Ecto neural progenitor cell (in vitro differentiated cells): ENCODE data around the gene BET1.

Experiments
- DNase-seq: peaks from one replicate; pipeline ENCODE4 v3.0.0-alpha.2; 2018; ENCODE audit warnings: low spot score

Gene BET1

DNA sequence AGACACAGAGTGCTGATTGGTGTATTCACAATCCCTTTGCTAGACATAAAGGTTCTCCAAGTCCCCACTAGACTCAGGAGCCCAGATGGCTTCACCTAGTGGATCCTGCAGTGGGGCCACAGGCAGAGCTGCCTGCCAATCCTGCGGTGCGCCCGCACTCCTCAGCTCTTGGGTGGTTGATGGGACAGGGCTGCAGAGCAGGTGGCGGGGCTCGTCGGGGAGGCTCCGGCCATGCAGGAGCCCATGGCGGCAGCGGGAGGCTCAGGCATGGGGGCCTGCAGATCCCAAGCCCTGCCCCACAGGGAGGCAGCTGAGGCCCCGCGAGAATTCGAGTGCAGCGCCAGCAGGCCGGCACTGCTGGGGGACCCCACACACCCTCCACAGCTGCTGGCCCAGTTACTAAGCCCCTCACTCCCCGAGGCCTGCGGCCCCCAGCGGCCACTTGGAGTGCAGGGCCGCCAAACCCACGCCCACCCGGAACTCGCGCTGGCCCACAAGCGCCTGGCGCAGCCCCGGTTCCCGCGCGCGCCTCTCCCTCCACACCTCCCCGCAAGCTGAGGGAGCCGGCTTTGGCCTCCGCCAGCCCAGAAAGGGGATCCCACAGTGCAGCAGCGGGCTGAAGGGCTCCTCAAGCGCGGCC, 7.7 kb upstream of the BET1 start:
- DNase-seq, result no peak

- no peak for DNase-seq
Observed at GRCh38 chr7:94008537-94008936, 4.4 kb upstream of the BET1 start.

GRCh38 chr7:94005753-94006152, 1.6 kb upstream of the BET1 start:
- DNase-seq, result no peak

DNA sequence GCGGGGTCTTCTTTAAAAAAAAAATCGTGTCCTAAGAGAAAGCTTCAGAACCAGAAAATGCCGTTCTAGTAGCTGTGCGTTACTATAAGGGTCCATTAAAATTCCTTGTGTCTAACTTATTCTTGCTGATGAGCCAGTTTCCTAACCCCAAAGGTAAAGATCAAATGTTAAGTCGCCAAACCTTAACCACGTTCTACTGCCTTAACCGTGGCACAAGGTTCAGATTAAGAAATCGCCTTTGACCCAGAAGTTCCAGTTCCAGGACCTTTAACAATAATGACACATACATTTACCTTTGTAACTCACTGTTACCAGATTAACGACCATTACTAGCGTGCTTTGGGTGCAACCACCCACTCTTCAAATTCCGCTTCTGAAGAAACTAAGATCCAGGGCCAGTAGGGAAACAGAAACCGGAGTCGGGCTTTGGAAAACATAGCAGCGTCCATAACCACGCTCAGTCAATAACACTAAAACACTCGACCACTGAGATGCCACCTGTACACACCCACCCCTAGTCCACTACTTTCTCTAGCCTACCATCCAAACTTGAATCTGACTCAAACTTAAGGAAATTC, 620 bp downstream of the BET1 start:
- no peak for DNase-seq

- DNase-seq, result no peak
Observed at GRCh38 chr7:94001396-94001795, 2.8 kb downstream of the BET1 start.

DNA sequence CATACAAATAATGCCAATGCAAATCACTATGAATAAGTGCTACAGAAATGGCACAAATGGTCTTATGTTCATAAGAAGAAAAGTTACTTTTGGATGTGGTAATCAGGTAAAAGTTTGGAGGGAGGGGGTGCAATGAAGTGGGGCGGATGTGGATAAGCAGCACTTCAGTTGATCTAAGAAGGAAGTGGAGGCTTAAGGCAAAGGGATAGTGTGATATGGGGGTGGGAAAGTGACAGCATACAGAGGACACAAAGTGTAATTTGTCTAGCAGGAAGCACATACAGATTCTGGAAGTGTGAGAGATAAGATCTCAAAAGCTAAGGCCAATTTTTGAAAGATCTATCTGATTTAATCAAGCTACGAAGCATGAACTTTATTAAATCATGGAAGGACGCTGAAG, 6.3 kb downstream of the BET1 start:
- no peak for DNase-seq

GRCh38 chr7:93992421-93993110, 11.6 kb downstream of the BET1 start:
- no peak for DNase-seq

DNA sequence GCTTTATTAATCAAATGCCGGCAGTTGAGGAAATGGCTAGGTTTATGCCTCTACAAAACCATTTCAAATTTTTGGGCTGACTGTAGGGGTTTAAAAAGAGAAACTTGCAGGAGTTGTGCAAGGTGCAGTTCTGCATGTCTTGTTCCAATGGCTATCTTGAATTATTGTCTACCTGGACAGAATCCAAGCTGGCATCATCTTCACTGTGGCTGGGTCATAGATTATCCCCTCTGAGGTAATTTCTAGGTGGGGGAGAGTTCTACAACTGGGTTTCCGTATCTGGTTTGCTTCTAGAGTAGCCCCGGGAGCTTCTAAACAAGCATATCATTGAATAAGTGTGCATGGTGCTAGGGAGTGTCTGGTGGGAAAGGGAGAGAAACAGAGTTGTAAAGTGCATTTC, 16.9 kb downstream of the BET1 start:
- no peak for DNase-seq

DNA sequence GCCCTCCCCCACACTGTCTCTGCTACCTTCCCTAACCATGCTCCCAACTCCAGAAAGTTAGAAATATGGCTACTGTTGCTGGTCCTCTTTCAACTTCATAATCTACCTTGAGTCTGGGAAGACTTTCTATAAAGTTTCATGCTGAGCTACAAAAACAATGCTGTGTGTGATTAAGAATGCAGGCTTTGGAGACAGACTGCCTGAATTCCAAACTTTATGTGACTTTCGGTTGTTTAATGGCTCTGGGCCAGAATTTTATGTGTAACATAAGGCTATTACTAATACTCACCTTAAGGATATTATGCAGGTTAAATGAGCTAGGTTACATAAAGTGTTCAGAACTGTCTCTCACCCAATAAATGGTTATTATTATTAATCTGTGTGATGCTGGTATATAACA, 19.1 kb downstream of the BET1 start:
- no peak for DNase-seq

DNA sequence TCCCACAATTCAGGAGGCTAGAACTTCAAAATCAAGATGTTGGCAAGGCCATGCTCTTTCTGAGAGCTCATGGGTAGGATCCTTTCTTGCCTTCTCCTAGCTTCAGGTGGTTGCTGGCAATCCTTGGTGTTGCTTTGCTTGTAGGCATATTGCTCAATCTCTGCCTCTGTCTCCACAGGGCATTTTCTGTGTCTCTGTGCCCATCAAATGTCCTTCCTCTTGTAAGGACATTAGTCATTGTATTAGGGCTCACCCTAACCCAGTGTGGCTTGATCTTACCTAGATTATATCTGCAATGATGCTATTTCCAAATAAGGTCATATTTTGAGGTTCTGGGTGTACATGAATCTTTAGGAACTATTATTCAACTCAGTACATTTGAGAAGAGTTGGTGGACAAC, 20.1 kb downstream of the BET1 start:
- no peak for DNase-seq

- DNase-seq, result no peak
Observed at GRCh38 chr7:93981480-93981874, 22.7 kb downstream of the BET1 start.

- DNase-seq, result no peak
Observed at GRCh38 chr7:93980744-93981479, 23.2 kb downstream of the BET1 start.

- DNase-seq, result no peak
Observed at GRCh38 chr7:93977211-93977950, 26.8 kb downstream of the BET1 start.

DNA sequence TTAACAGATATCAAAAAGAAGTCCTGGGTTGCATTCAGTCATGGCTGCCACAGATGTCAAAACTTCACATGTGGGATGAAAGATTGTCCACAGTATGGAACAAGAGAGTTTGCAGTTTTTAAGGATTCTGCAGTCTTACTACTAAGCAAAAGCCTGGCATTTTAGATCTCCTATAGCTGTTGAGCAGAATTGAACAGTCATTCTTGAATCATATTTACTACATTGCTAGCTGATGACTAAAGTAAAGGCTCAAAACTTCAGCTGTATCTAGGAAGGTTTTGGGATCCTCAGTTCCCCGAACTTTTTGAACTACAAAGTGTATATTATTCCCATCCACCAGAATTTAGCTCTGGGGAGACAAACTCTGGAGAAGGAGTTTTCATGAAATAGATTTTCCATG, 31.0 kb downstream of the BET1 start:
- DNase-seq, result no peak

- no peak for DNase-seq
Observed at GRCh38 chr7:93972029-93972725, 32.0 kb downstream of the BET1 start.

DNA sequence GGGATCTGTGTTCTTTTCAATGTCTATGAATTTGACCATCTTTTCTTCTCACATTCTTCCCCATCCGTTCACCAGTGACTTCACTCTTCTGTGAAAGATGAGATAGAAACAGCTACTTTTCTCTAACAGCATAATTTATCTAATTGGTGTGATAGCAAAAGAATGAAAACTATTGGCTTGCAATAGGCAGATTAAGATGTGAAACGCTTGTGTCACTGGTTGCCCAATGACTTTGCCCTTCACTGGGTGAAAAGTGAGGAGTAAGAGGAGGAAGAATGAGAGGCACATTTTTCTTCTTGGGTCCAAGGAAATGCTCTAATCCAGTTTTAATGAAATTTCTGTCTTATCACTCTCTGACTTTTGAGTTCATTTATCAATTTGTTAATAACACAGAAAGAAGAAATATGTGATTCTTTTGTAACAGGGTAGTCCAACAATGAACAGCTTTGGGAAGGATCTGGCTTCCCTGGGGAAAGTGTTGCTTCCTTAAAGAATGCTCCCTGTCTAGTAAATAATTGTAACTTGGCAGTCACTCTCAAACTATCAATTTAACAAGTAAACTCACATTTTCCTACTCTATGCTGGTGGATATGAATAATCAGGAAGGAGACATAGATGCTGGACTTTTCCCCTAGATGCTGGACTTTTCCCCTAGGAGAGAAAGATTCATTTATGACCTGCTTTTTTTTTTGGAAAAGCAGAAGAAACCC, 35.1 kb downstream of the BET1 start:
- DNase-seq, result no peak

DNA sequence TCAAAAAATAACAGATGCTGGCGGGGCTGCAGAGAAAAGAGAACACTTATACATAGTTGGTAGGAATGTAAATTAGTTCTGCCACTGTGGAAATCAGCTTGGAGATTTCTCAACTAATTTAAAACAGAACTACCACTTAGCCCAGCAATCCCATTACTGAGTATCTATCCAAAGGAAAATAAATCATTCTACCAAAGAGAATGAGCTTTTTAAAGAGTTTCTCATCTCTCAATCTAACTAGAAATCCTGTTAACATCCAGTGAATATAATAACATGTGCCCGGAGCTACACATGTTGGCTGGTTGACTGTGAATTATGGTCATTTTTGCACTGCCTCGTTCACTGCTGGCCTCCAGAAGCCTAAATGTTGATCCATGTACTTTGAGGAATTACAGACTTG, 39.3 kb downstream of the BET1 start:
- no peak for DNase-seq

DNA sequence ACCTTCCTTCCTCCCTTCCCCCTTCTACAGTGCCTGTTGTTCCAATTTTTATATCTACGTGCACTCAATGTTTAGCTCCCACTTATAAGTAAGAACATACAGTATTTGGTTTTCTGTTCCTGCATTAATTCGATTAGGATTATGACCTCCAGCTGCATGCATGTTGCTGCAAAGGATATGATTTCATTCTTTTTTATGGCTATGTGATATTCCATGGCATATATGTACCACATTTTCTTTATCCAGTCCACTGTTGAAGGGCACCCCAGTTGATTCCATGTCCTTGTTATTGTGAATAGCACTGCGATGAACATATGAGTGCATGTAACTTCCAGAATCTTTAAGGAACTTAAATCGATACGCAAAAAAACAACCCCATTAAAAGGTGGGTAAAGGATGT, 39.9 kb downstream of the BET1 start:
- no peak for DNase-seq

GRCh38 chr7:93960986-93961385, 43.2 kb downstream of the BET1 start:
- no peak for DNase-seq

DNA sequence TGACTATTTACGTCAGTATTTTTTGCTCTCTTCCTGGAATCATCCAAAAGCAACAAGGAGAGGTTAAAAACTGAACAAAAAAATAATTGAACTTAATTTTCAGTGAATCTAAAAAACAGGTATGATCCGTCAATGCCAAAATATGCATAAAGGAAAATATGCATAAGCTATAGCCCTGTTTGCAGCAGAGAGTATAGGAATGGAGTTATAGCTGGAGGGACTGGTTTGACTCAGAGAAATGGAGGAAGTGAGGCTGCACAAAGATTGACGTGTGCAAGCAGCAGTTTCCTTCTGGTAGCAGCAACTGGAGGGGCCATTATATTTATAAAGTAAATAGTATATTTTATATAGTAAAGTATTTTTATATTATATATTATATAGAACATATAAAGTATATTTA, 45.5 kb downstream of the BET1 start:
- DNase-seq, result no peak

GRCh38 chr7:93958216-93958615, 45.9 kb downstream of the BET1 start:
- DNase-seq, result no peak
